ENCODE results near the gene ZNF598. TPM values are rescaled to one million over a fixed set of nuclear protein-coding genes. Genes with fewer than 3 reads are reported as not detected.

ZNF598 gene
- total RNA-seq, 1 experiment from 2014 or later, result 44.4 TPM

DNA sequence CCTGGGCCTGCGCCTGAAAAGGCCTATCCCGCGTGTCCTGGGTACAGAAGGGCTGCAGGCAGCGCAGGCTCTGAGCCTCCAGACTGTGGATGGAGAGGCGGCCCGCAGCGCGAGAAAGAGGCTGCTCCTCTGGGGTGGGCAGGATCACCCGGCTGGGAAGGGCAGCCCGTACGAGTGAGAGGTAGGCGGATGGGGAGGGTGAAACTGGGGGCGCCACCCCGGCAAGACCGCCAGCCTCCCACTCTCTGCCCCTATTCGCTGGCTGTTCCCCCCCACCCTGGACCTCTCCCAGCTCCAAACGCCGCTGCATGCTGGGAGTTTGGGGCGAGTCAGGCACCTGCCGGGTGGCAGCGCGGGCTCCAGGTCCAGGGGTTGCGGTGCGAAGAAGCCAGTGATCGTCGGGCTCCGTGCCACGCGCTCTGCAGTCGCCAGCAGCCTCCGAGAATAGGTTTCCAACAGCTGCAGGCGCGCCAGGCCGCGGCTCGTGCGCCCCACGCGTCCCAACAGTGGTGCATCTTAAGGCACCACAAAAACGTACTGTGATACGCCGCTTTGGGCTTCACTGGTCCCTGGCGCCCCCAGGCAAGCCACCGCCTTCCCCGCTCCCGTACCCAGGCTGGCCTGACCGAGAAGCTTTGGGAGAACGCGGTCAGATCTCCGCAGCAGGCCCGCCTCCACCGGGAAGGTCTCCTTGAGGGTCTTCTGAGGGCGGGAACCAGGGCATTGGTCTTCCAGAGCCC, 29.4 kb downstream of the ZNF598 start:
- TF ChIP-seq EZH2phosphoT487 (IDR thresholded peaks at IDR 0.05; ENCODE audit: borderline replicate concordance, low read length) (peak; percentile 48; the same call in 1 of the 2 replicates), EZH2 (IDR thresholded peaks at IDR 0.05; ENCODE audit: low read length, unreplicated experiment) (no peak)
- H3K4me3 ChIP-seq (ENCODE audit: low read length), result peak overlapping the region; percentile 64
- H3K4me2 ChIP-seq (ENCODE audit: low read length), result peak overlapping the region; percentile 88
- no peak overlapping the region for H2AFZ ChIP-seq (ENCODE audit: low read length)
- no peak overlapping the region for H3K9ac ChIP-seq (ENCODE audit: low read length)
- intact Hi-C loops (cut with micrococcal nuclease), result no loop called here
- ChIA-PET CTCF (no interaction called here), POLR2A (ENCODE audit: unreplicated experiment) (no interaction called here)
- peaks cover 39% of the 10 kb centered on the region for H3K4me1 ChIP-seq (ENCODE audit: insufficient read depth, low read length)
- DNase-seq (no peak), ATAC-seq (no peak)
- H3K9me3 ChIP-seq (ENCODE audit: low read length), result no peaks in the 10 kb centered on the region
- H3K79me2 ChIP-seq (ENCODE audit: low read length), result peaks cover 10% of the 10 kb centered on the region
- H3F3A ChIP-seq (ENCODE audit: low read length, unreplicated experiment), result peaks cover 3% of the 10 kb centered on the region
- H4K20me1 ChIP-seq (ENCODE audit: low read length), result no peaks in the 10 kb centered on the region
- H3K27ac ChIP-seq (ENCODE audit: low read length), result no peak overlapping the region
- H3K36me3 ChIP-seq (ENCODE audit: low read depth, low read length), result no peaks in the 10 kb centered on the region
- H3K27me3 ChIP-seq (ENCODE audit: low read length), result no peaks in the 10 kb centered on the region
- H3K9me2 ChIP-seq (replicated peaks; ENCODE audit: low read length), result no peaks in the 10 kb centered on the region
- no TSS peak for BruUV-seq (replicated peaks)

DNA sequence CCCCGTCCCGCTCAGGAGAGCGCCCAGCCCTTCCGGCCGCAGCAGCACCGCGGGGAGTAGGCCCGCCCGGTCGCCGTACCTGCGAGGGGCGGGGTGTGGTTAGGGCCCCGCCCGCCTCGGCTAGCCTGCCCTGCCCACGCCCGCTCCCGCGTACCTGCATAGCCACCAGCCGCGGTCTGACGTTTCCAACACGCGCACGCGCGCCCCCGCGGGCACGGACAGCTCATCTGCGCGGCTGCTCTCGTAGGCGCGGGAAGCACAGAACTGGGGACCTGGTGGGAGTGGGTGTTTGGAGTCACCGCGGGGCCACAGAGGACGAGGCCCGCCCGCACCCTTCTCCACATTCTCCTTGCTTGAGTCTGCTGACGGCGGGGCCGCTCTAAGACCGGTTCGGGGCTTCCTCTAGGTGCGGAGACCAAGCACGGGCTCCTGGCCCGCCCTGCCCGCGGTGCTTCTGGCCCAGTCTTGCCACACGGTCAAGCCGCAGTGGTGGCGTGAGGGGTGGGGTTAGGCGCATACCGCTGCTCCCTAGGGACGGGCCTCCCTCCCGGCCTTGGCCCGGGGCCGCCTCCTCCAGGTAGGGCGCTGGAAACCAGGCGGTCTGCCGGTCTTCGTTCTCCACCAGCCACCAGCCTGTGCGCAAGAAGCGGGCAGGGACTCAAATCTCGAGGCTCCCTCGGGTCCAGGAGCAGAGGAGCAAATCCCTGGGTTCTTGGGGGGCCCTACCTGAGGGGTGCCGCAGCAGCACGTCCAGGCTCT, 30.2 kb downstream of the ZNF598 start:
- intact Hi-C loops (cut with micrococcal nuclease), result no loop called here
- H3K36me3 ChIP-seq (ENCODE audit: low read depth, low read length), result no peaks in the 10 kb centered on the region
- H3K9ac ChIP-seq (ENCODE audit: low read length), result no peak overlapping the region
- peak overlapping the region; percentile 64 for H3K4me3 ChIP-seq (ENCODE audit: low read length)
- ATAC-seq (peak; percentile 33), DNase-seq (peak; percentile 85)
- peak overlapping the region; percentile 88 for H3K4me2 ChIP-seq (ENCODE audit: low read length)
- H3K79me2 ChIP-seq (ENCODE audit: low read length), result peaks cover 2% of the 10 kb centered on the region; the same call in 1 of the 2 replicates
- TSS peak; percentile 13 for BruUV-seq (replicated peaks)
- ChIA-PET CTCF (no interaction called here), POLR2A (ENCODE audit: unreplicated experiment) (no interaction called here)
- H3K9me2 ChIP-seq (replicated peaks; ENCODE audit: low read length), result no peaks in the 10 kb centered on the region
- H3K27me3 ChIP-seq (ENCODE audit: low read length), result no peaks in the 10 kb centered on the region
- peaks cover 3% of the 10 kb centered on the region for H3F3A ChIP-seq (ENCODE audit: low read length, unreplicated experiment)
- no peaks in the 10 kb centered on the region for H3K9me3 ChIP-seq (ENCODE audit: low read length)
- TF ChIP-seq EZH2phosphoT487 (IDR thresholded peaks at IDR 0.05; ENCODE audit: borderline replicate concordance, low read length), result no peak
- TF ChIP-seq EZH2 (IDR thresholded peaks at IDR 0.05; ENCODE audit: low read length, unreplicated experiment), result no peak
- TF ChIP-seq, protein P1, sequence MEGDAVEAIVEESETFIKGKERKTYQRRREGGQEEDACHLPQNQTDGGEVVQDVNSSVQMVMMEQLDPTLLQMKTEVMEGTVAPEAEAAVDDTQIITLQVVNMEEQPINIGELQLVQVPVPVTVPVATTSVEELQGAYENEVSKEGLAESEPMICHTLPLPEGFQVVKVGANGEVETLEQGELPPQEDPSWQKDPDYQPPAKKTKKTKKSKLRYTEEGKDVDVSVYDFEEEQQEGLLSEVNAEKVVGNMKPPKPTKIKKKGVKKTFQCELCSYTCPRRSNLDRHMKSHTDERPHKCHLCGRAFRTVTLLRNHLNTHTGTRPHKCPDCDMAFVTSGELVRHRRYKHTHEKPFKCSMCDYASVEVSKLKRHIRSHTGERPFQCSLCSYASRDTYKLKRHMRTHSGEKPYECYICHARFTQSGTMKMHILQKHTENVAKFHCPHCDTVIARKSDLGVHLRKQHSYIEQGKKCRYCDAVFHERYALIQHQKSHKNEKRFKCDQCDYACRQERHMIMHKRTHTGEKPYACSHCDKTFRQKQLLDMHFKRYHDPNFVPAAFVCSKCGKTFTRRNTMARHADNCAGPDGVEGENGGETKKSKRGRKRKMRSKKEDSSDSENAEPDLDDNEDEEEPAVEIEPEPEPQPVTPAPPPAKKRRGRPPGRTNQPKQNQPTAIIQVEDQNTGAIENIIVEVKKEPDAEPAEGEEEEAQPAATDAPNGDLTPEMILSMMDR (conservative IDR thresholded peaks at IDR 0.05; ENCODE audit: low read depth, low read length), result no peak
- H2AFZ ChIP-seq (ENCODE audit: low read length), result no peak overlapping the region
- H3K27ac ChIP-seq (ENCODE audit: low read length), result no peak overlapping the region
- no peaks in the 10 kb centered on the region for H4K20me1 ChIP-seq (ENCODE audit: low read length)
- H3K4me1 ChIP-seq (ENCODE audit: insufficient read depth, low read length), result peaks cover 33% of the 10 kb centered on the region

DNA sequence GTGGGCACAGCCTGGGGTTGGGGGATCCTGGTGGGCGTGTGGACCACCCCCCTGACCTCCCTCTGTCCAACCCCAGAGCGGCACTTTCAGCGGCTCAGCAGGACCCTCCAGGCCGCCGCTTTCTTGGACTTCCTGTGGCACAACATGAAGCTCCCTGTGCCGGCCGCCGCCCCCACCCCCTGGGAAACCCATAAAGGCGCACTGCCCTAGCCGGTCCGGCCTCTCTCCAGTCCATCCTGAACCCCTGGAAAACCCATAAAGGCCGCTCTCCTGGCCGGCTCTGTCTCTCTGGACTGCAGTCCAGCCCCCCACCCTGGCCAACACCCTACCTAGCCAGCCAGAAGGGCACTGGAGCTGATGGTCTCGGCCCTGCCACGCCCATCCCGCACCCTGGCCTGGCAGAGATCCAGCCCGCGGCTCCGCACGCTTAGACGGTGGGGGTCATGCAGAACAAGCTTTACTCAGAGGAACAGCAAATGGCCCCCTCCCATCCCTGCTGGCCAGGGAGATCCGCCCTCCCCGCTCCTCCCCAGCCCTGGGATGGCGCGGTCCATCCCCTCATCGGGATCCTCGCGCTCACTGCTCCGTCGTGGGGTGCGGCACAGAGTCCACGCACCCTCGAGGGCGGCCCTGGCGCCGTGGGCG, 31.0 kb downstream of the ZNF598 start:
- CTCF ChIA-PET, result no interaction called here
- Histone ChIP-seq H3K79me2 (ENCODE audit: low read length) (peaks cover 3% of the 10 kb centered on the region), H3K27ac (ENCODE audit: low read length) (no peak overlapping the region), H2AFZ (ENCODE audit: low read length) (no peak overlapping the region), H3K9ac (ENCODE audit: low read length) (no peak overlapping the region), H3K36me3 (ENCODE audit: low read depth, low read length) (no peaks in the 10 kb centered on the region), H3K4me2 (ENCODE audit: low read length) (peak overlapping the region; percentile 88), H3K4me3 (ENCODE audit: low read length) (peak overlapping the region; percentile 64; the same call in 1 of the 2 replicates), H3K9me3 (ENCODE audit: low read length) (no peaks in the 10 kb centered on the region), H3K9me2 (replicated peaks; ENCODE audit: low read length) (no peaks in the 10 kb centered on the region), H3K4me1 (ENCODE audit: insufficient read depth, low read length) (peaks cover 33% of the 10 kb centered on the region), H3K27me3 (ENCODE audit: low read length) (no peaks in the 10 kb centered on the region), H4K20me1 (ENCODE audit: low read length) (no peaks in the 10 kb centered on the region), H3F3A (ENCODE audit: low read length, unreplicated experiment) (peaks cover 3% of the 10 kb centered on the region)
- BruUV-seq (replicated peaks), result no TSS peak
- intact Hi-C loops (cut with micrococcal nuclease), result no loop called here
- no peak for TF ChIP-seq EZH2 (IDR thresholded peaks at IDR 0.05; ENCODE audit: low read length, unreplicated experiment)
- TF ChIP-seq EZH2phosphoT487 (IDR thresholded peaks at IDR 0.05; ENCODE audit: borderline replicate concordance, low read length), result no peak
- TF ChIP-seq, protein P1 (conservative IDR thresholded peaks at IDR 0.05; ENCODE audit: low read depth, low read length), result no peak
- POLR2A ChIA-PET (ENCODE audit: unreplicated experiment), result interaction anchor here (0.6 kb wide), 1 partner anchor 14 kb away, joined by 5 read pairs; the partner anchor contains the start of gene RPS2
- ATAC-seq, result no peak
- no peak for DNase-seq

Measured in PC-3 (cell line).